Tibial nerve (tissue), 4 donors: Measurements from ENCODE around the gene ITM2C. TPM values are rescaled to one million over a fixed set of nuclear protein-coding genes. Genes with fewer than 3 reads are reported as not detected.

ENCODE experiments used
- DNase-seq, 2 donors: peaks; one replicate each; pipeline ENCODE4 v3.0.0-alpha.2; 2019; ENCODE audit warnings: low spot score in 2 of 2
- H3K27ac ChIP-seq, 4 donors: fragments of 200-600 bp; sonication (generic) in 3 of 4; one replicate each; pipeline ENCODE4 v1.5.1; 2017 to 2019; ENCODE audit warnings: mild to moderate bottlenecking in 1 of 4
- H3K27me3 ChIP-seq, 2 donors: fragments of 200-600 bp; sonication (generic) in 1 of 2; one replicate each; pipeline versions ENCODE4 v1.5.1 to v1.6.0; 2017 to 2019
- H3K36me3 ChIP-seq, 3 donors: fragments of 200-600 bp; sonication (generic); one replicate each; pipeline ENCODE4 v1.5.1; 2018 to 2019
- H3K4me1 ChIP-seq, 4 donors: fragments of 200-600 bp; sonication (generic) in 3 of 4; one replicate each; pipeline ENCODE4 v1.5.1; 2017 to 2019
- H3K4me3 ChIP-seq, 4 donors: fragments of 200-600 bp; sonication (generic) in 3 of 4; one replicate each; pipeline ENCODE4 v1.5.1; 2017 to 2019; ENCODE audit warnings: mild to moderate bottlenecking in 1 of 4, moderate library complexity in 1 of 4
- H3K9me3 ChIP-seq, 4 donors: fragments of 200-600 bp; sonication (generic) in 3 of 4; one replicate each; pipeline ENCODE4 v1.5.1; 2017 to 2019
- EP300 ChIP-seq, 2 donors: sonication (generic); formaldehyde crosslinking; IDR thresholded peaks; one replicate each; pipeline ENCODE4 v1.6.1; 2017; ENCODE audit warnings: antibody characterized with exemption in 2 of 2, mild to moderate bottlenecking in 1 of 2
- POLR2A ChIP-seq, 2 donors: fragments of 450-650 bp; IDR thresholded peaks; one replicate each; pipeline ENCODE4 v1.6.1; 2017; ENCODE audit warnings: antibody characterized with exemption in 2 of 2, mild to moderate bottlenecking in 2 of 2, moderate library complexity in 2 of 2
- WGBS, 2 donors: methylation state at CpG; one replicate each; pipeline ENCODE4 v1.1.5; 2018; 5-methylcytosine and 5-hydroxymethylcytosine counted together
- total RNA-seq, 4 donors: library from RNA; depleted of rRNA; stranded (reverse); fragments of >200 nt; gene quantifications; one replicate each; pipeline ENCODE4 v1.1.0, GENCODE V29; 2016
- TF ChIP-seq, protein P1 (sequence below), 5 experiments: fragments of 200-600 bp in 3 of 5; fragments of 450-650 bp in 2 of 5; sonication (generic) in 3 of 5; IDR thresholded peaks; one replicate each; pipeline ENCODE4 v1.5.1; 2016 to 2019; ENCODE audit warnings: antibody characterized with exemption in 5 of 5, mild to moderate bottlenecking in 3 of 5, moderate library complexity in 2 of 5

The ITM2C gene
- total RNA-seq, 4 donors from 2014 or later = 80.1 to 146 (median 128) TPM

DNA sequence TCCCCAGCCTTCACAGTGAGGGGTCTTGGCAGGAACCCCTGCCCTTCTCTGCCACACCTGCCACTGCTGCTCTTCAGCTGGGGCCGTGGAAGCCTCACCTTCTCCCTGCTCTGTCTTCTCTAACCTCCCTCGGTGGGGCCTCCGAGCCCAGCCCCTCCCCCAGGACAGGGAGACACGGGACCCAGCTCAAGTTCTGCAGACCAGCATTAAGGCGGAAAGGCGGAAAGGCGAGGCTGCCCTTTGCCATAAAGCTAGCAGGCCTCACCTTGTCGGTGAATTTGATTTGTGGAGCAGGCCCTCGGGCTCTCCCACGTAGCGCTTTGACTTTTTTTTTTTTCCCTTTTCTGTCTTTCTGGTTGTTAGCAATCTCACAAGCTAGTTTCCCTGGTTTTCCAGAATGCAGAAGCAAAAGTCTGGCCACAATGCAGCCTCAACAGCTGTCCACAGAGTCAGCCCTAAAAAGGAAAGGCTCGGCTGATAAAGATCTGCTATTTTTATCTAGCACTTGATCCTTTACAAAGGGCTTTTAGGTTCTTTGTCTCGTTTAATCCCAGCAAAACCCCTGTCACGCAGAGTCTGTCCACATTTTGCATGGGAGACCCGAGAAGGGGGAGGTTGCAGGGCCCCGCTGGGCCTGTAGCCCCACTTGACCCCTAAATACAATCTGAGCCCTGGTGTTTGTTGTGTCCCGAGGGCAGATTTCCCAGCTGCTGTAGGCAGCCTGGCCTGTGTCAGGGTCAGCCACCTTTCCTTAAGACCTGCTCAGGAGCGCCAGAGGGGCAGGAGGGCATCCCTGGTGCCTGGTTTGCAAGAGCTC, 6.0 kb downstream of the ITM2C start:
- WGBS, 2 donors = 41 to 52% methylated on average over 14 to 18 of the region's 18 CpGs
- no peak for TF ChIP-seq EP300 (IDR thresholded peaks at IDR 0.05)
- TF ChIP-seq POLR2A (IDR thresholded peaks at IDR 0.05) = no peak
- TF ChIP-seq, protein P1, sequence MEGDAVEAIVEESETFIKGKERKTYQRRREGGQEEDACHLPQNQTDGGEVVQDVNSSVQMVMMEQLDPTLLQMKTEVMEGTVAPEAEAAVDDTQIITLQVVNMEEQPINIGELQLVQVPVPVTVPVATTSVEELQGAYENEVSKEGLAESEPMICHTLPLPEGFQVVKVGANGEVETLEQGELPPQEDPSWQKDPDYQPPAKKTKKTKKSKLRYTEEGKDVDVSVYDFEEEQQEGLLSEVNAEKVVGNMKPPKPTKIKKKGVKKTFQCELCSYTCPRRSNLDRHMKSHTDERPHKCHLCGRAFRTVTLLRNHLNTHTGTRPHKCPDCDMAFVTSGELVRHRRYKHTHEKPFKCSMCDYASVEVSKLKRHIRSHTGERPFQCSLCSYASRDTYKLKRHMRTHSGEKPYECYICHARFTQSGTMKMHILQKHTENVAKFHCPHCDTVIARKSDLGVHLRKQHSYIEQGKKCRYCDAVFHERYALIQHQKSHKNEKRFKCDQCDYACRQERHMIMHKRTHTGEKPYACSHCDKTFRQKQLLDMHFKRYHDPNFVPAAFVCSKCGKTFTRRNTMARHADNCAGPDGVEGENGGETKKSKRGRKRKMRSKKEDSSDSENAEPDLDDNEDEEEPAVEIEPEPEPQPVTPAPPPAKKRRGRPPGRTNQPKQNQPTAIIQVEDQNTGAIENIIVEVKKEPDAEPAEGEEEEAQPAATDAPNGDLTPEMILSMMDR (IDR thresholded peaks at IDR 0.05) = no peak
- Histone ChIP-seq H3K4me1 (peaks cover 0 to 61% (median 28%) of the 10 kb centered on the region in 4 donors), H3K27me3 (peaks cover 0 to 5% of the 10 kb centered on the region in 2 donors), H3K36me3 (peaks cover 0 to 22% (median 0%) of the 10 kb centered on the region in 3 donors), H3K27ac (peak overlapping the region in 3 of 4 donors; percentile 12 to 43 (median 23)), H3K9me3 (no peaks in the 10 kb centered on the region), H3K4me3 (no peak overlapping the region)
- DNase-seq = no peak

DNA sequence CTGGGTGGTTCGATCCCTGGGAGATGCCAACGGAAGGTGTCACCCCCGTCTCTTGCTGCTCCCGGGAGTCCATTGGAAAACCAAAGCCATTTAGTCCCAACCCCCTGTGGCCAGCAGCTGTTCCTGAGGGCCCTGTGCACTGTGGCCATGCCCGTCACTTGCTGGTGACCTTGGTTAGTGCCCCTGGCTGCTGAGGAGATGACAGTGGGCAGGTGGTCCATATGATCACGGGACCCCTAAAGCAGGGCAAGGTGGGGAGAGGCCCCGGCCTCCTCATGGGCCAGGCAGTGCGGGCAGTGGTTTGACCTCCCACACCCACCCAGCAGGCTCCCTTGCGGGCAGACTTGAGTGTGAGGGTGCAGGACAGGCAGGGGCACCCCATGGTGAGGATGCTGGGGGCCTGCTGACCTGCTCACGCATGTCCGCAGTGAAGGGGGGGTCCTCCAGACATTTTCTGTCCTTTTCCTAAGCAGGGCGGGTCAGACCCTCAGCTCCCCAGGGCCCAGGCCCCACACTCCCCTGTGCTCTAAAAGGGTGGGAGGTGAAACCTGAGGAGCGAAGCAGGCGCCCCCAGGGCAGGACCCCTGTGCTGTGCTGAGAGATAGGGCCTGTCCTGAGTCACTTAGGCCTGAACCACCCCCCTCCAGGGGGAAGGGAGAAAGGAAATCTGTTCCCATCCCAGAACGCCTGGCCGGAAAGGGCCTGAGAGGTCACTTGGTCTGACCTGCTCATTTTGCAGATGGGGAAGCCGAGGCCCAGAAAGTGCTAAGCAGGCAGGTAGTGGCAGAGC, 6.8 kb downstream of the ITM2C start:
- WGBS, 2 donors = 78 to 88% methylated on average over 14 to 16 of the region's 17 CpGs
- peak overlapping the region in 2 of 4 donors; percentile 23 to 43 for H3K27ac ChIP-seq
- DNase-seq = no peak
- no peaks in the 10 kb centered on the region for H3K9me3 ChIP-seq
- peaks cover 0 to 53% (median 20%) of the 10 kb centered on the region in 4 donors for H3K4me1 ChIP-seq
- H3K4me3 ChIP-seq = no peak overlapping the region
- H3K36me3 ChIP-seq = peaks cover 0 to 30% (median 0%) of the 10 kb centered on the region in 3 donors
- no peaks in the 10 kb centered on the region for H3K27me3 ChIP-seq
- TF ChIP-seq, protein P1 (IDR thresholded peaks at IDR 0.05) = no peak
- TF ChIP-seq EP300 (IDR thresholded peaks at IDR 0.05) (no peak), POLR2A (IDR thresholded peaks at IDR 0.05) (no peak)

DNA sequence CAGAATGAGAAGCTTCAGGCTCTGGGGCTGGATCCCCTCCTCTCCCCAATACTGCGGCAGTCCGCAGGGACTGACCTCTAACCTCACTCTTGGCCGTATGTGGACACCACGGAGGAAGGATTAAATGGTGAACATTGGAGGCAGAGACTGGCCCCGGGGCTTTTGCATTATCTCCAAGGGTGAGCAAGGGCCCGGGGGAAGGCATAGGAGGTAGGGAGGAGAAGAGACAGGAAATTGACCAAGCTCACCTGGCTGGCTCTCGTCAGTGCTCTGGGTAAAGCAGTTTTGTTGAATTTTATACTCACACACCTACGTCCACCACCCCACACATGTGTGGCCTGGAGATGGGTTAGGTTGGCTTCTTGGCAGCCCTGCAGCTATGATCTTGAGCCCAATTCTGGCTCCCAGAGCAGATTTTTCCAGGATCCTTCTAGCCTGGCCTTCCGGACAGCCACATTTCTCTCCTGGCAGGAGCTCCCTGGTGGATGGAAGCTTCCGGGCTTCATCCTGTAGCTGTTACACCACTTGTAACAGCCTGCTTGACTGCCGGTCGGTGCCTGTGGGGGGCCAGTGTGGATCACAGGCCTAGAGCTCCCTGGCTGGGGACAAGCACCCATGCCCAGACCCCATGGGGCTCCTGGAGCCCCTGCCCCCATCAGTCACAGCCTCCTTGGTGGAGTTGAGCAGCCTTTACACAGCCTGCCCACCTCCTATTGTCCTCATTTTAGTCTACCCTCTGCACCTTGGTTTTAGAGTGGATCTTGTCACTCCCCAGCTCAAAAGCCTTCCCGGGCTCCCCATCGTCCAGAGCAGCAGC, 7.6 kb downstream of the ITM2C start:
- Histone ChIP-seq H3K36me3 (peaks cover 0 to 38% (median 0%) of the 10 kb centered on the region in 3 donors), H3K9me3 (no peaks in the 10 kb centered on the region), H3K4me1 (peaks cover 0 to 45% (median 19%) of the 10 kb centered on the region in 4 donors), H3K27ac (peak overlapping the region in 1 of 4 donors; percentile 40), H3K4me3 (no peak overlapping the region), H3K27me3 (no peaks in the 10 kb centered on the region)
- DNase-seq = no peak
- TF ChIP-seq POLR2A (IDR thresholded peaks at IDR 0.05) = no peak
- TF ChIP-seq, protein P1 (IDR thresholded peaks at IDR 0.05) = no peak
- TF ChIP-seq EP300 (IDR thresholded peaks at IDR 0.05) = no peak
- 72 to 79% methylated on average over 14 of the region's 14 CpGs for WGBS, 2 donors

DNA sequence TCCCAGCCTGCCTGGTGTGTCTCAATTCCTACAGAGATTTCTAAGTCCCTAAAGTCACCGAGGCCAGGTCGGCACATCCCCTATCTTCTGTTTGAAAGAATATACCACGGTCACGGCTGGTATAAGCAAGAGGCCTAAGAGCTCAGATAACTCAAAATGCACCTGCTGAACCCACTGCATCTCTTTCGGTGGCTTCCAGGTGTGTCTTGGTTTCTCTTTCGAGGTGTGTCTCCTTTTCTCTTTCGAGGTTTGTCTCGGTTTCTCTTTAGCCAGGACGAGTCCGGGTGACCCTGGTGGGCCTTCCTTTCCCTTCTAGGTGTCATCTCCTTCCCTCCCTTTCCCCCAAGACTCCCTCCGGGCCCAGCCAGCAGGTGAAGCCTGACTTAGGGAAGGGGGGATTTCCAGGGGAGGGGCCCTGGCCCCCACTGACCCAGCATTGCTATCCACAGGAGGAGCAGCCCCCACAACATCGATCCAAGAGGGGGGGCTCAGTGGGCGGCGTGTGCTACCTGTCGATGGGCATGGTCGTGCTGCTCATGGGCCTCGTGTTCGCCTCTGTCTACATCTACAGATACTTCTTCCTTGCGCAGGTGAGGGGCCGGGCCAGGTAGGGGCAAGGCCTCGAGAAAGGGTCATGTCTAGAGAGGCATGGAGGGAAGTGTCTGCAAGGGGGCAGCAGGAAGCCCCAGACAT, 8.4 kb downstream of the ITM2C start:
- 89 to 95% methylated on average over 21 of the region's 21 CpGs for WGBS, 2 donors
- H3K27me3 ChIP-seq = no peaks in the 10 kb centered on the region
- TF ChIP-seq EP300 (IDR thresholded peaks at IDR 0.05) = no peak
- TF ChIP-seq, protein P1 (IDR thresholded peaks at IDR 0.05) = no peak
- no peak for TF ChIP-seq POLR2A (IDR thresholded peaks at IDR 0.05)
- no peak overlapping the region for H3K4me3 ChIP-seq
- H3K36me3 ChIP-seq = peaks cover 0 to 45% (median 0%) of the 10 kb centered on the region in 3 donors
- no peaks in the 10 kb centered on the region for H3K9me3 ChIP-seq
- H3K4me1 ChIP-seq = peaks cover 0 to 37% (median 18%) of the 10 kb centered on the region in 4 donors
- H3K27ac ChIP-seq = peak overlapping the region in 1 of 4 donors; percentile 40
- DNase-seq = no peak
